Mucosa of descending colon (tissue), 3 donors: Measurements from ENCODE around the gene FTCD. TPM values are rescaled to one million over a fixed set of nuclear protein-coding genes. Genes with fewer than 3 reads are reported as not detected.
A peak's percentile ranks its signal among the peaks of the same experiment; 100 is the strongest.

ENCODE experiments used
- ATAC-seq: fragments of 200-7000 bp; cut with Tn5 transposase; one replicate; pipeline ENCODE4 v1.9.1; 2020; ENCODE audit warnings: mild to moderate bottlenecking, moderate library complexity
- DNase-seq, 3 donors: peaks; one replicate each; pipeline ENCODE4 v3.0.0-alpha.2; 2020
- H3K36me3 ChIP-seq: fragments of 200-600 bp; one replicate; pipeline ENCODE4 v1.8.0; 2021; ENCODE audit warnings: low read depth, mild to moderate bottlenecking
- H3K4me1 ChIP-seq: fragments of 200-600 bp; one replicate; pipeline ENCODE4 v1.8.0; 2021; ENCODE audit warnings: low read depth, mild to moderate bottlenecking
- H3K4me3 ChIP-seq: fragments of 200-600 bp; one replicate; pipeline ENCODE4 v1.8.0; 2021; ENCODE audit warnings: mild to moderate bottlenecking
- H3K9me3 ChIP-seq: fragments of 200-600 bp; one replicate; pipeline ENCODE4 v1.8.0; 2021; ENCODE audit warnings: mild to moderate bottlenecking
- intact Hi-C, 2 donors: fragments of 100-400 bp; cut with DNase I in 1 of 2; cut with micrococcal nuclease in 1 of 2; formaldehyde crosslinking; loops; one replicate each; pipeline versions ENCODE4 v1.11.0 to v1.11.1; 2022; cut with DNase I, micrococcal nuclease
- total RNA-seq, 3 donors: library from RNA; stranded (reverse); fragmentation: NEBNext Ultra II Directional in 2 of 3; extraction: Animal tissue kit (Norgen Biotek cat#: 25700) in 2 of 3; gene quantifications; one replicate each; pipeline versions ENCODE4 v1.2.1 to v1.2.4, GENCODE V29; 2021 to 2023
- TF ChIP-seq, protein P1 (sequence below): fragments of 200-600 bp; IDR thresholded peaks from one replicate; pipeline ENCODE4 v1.8.0; 2022; ENCODE audit warnings: antibody characterized with exemption, mild to moderate bottlenecking
- donor health status: DM: no; HTN: no; CAD: no; lungs with moderate emphysema.
- donor health status: DM: no; HTN: no; CAD: no.
- donor health status: DM: no; HTN: yes; CAD: no.

Gene FTCD
- total RNA-seq, 3 donors from 2014 or later: 0.36 to 2.1 TPM; not detected in 1

DNA sequence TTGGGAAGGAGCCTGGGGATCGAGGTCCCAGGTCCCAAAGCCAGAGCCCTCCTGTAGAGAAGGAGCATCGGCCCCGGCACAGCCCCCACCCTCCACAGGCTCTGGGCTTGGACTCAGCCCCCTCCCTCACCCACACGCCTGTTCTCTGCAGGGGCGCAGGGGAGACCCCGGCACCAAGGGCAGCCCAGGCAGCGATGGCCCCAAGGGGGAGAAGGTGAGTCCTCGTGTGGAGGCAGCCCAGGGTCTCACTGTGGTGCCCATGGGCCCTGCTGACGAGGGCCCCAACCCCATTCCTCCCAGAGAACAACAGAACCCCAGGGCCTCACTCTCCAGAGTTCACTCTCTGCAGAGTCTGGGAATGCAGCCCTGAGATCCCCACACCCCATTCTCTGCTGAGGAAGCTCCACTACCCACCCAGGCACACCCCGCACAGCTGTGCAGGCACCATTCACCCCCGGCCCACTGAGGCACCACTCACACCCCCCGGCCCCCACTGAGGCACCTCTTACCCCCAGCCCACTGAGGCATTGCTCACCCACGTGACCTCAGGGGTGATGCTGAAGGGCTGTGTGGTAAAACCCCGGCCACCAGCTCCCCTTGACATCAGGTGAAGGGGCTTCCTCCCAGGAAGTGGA, 35.6 kb downstream of the FTCD start:
- peak in 2 of 3 donors; percentile 10 to 27 for DNase-seq
- Histone ChIP-seq H3K4me3 (no peak overlapping the region), H3K4me1 (no peaks in the 10 kb centered on the region), H3K36me3 (no peaks in the 10 kb centered on the region), H3K9me3 (no peaks in the 10 kb centered on the region)
- TF ChIP-seq, protein P1, sequence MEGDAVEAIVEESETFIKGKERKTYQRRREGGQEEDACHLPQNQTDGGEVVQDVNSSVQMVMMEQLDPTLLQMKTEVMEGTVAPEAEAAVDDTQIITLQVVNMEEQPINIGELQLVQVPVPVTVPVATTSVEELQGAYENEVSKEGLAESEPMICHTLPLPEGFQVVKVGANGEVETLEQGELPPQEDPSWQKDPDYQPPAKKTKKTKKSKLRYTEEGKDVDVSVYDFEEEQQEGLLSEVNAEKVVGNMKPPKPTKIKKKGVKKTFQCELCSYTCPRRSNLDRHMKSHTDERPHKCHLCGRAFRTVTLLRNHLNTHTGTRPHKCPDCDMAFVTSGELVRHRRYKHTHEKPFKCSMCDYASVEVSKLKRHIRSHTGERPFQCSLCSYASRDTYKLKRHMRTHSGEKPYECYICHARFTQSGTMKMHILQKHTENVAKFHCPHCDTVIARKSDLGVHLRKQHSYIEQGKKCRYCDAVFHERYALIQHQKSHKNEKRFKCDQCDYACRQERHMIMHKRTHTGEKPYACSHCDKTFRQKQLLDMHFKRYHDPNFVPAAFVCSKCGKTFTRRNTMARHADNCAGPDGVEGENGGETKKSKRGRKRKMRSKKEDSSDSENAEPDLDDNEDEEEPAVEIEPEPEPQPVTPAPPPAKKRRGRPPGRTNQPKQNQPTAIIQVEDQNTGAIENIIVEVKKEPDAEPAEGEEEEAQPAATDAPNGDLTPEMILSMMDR: no peak
- no peak for ATAC-seq
- intact Hi-C loops: no loop called here

DNA sequence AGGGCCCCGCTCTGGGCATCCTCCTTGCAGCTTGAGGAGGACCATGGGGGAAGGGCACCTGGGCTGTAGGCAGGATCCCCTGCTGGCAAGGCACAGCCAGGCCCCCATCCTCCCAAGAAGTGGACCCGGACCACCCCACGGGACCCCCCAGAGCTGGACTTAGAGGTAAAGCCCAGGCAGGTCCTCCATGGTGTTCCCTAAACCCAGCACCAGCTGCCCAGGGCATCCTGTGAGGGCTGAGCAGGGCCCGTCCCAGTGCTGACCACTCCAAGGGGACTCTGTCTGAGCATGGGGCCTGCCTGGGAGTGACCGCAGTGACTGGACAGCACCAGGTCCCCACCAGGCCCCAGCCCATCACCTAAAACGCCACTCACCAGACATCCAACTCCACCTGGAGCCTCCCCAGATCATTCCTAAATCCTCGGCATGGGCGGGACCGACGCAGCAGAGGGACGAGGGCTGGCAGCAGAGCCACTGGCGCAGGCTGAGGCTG, 36.2 kb downstream of the FTCD start:
- ATAC-seq (no peak), DNase-seq (peak in 2 of 3 donors; percentile 12 to 29)
- intact Hi-C loops: no loop called here
- H3K4me1 ChIP-seq: no peaks in the 10 kb centered on the region
- no peaks in the 10 kb centered on the region for H3K9me3 ChIP-seq
- TF ChIP-seq, protein P1: no peak
- H3K36me3 ChIP-seq: no peaks in the 10 kb centered on the region
- H3K4me3 ChIP-seq: no peak overlapping the region

DNA sequence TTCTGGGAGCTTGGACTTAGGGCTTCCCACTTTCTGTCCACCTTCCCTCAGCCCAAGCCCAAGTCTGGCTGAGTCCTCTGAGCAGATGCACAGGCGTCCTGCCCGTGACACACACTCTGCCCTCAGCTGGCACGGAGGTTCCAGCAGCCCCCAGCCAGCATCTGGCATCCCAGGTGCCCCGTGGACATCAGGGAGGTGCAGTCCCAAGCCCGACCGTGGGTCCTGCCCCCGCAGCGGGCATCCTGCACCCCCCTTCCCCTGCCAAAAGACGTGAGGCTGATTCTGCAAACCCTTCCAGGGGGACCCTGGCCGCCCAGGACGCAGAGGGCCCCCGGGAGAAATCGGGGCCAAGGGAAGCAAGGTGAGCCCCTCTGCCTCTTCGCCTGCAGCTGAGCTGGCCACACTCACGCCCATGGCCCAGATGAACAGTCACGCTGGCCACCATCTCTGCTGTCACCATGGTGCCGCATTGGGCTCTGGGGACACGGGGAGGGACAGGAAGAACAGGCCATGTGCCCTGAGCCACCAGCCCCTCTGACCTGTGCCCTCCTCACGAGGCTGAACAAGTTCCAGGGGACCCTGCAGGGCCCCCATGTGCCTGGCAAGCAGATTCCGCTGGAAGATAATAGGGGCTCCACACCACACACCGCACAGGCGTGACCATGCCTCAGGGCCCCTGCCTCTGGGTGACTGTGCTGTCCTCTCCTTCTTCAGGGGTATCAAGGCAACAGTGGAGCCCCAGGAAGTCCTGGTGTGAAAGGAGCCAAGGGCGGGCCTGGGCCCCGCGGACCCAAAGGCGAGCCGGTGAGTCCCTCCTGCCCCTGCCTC, 36.8 kb downstream of the FTCD start:
- TF ChIP-seq, protein P1: no peak
- no peak for ATAC-seq
- Histone ChIP-seq H3K36me3 (no peaks in the 10 kb centered on the region), H3K9me3 (no peaks in the 10 kb centered on the region), H3K4me3 (no peak overlapping the region), H3K4me1 (no peaks in the 10 kb centered on the region)
- intact Hi-C loops: no loop called here
- peak in 2 of 3 donors; percentile 17 to 26 for DNase-seq

DNA sequence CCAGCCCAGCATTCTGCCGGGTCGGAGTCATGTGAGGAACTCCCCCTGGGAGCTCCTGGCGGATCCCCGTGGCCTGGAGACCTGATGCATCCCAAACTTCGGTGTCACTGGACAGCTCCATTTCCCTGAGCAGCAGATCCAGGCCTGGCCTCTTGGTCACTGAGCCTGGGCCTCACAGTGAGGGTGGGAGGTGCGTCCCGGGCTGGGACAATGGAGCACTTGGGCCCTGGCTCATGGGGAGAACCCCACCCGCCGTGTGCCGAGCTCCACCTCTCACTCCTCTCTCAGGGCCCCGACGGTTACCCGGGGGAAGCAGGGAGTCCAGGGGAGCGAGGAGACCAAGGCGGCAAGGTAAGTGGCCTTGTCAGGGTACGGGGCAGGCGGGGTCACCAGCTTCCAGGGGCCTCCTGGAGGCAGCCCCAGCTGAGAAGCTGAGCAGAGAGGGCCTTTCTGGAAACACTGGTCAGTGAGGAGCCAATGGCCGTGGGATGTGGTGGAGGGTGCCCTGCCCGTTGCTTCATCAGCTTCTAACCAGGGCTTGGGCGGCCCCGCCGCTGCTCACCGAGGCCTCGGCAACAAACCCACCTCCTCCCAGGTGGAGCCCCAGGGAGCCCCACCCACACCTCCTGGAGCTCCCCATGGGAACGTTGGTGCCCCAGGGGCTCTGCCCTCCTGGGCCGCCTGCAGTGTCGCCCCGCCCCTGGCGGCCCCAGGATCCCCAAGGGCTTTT, 37.6 kb downstream of the FTCD start:
- Histone ChIP-seq H3K9me3 (no peaks in the 10 kb centered on the region), H3K4me1 (no peaks in the 10 kb centered on the region), H3K36me3 (no peaks in the 10 kb centered on the region), H3K4me3 (no peak overlapping the region)
- DNase-seq (peak in 1 of 3 donors; percentile 38), ATAC-seq (no peak)
- intact Hi-C loops: no loop called here
- TF ChIP-seq, protein P1: no peak

DNA sequence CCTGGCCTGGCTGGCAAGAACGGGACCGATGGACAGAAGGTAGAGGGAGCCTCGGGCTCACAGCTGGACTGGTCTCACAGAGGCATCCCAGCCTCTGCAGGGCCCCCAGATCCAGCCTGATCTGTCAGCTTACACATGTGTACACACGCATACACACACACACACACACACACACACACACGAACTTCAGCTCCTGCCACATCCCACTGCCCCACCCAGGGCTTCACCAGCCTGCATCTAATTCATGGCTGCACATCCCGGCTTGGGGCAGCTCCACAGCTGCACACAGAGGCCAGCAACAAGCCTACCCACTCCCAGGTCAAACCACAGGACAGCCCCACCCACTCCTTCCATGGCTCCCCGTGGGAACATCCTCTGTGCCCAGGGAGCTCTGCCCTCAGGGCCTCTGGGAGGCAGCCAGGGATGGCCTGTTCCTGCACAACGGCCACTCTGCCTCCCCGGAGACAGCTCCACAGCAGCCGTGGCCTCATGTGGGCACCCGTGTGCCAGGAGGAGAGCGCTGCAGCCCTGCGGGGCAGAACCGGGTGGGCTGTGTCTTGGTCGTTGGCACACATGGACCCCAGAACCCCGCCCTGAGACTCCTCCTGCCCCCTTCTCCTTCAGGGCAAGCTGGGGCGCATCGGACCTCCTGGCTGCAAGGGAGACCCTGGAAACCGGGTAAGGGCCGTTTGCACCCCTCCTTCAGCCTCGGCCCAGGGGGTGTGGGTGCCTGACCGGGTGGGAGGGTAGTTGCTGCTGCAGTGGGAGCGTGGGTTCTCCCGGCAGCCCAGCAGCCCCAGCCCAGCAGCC, 38.4 kb downstream of the FTCD start:
- Histone ChIP-seq H3K9me3 (no peaks in the 10 kb centered on the region), H3K4me3 (no peak overlapping the region), H3K36me3 (no peaks in the 10 kb centered on the region), H3K4me1 (no peaks in the 10 kb centered on the region)
- ATAC-seq: no peak
- DNase-seq: peak in 2 of 3 donors; percentile 17 to 22
- intact Hi-C loops: no loop called here
- TF ChIP-seq, protein P1: no peak
